Loucy (cell line): ENCODE measurements around the gene ACSL5.

ENCODE experiments used
- EZH2phosphoT487 ChIP-seq: fragments of 200-600 bp; IDR thresholded peaks from 2 replicates; pipeline ENCODE4 v1.6.1; 2018; ENCODE audit warnings: antibody characterized with exemption, mild to moderate bottlenecking, moderate library complexity, borderline replicate concordance
- TF ChIP-seq, protein P1 (sequence below): fragments of 200-600 bp; sonication (generic); conservative IDR thresholded peaks from 2 replicates; pipeline ENCODE4 v1.5.1; 2014; ENCODE audit warnings: mild to moderate bottlenecking, antibody characterized with exemption, low read length

DNA sequence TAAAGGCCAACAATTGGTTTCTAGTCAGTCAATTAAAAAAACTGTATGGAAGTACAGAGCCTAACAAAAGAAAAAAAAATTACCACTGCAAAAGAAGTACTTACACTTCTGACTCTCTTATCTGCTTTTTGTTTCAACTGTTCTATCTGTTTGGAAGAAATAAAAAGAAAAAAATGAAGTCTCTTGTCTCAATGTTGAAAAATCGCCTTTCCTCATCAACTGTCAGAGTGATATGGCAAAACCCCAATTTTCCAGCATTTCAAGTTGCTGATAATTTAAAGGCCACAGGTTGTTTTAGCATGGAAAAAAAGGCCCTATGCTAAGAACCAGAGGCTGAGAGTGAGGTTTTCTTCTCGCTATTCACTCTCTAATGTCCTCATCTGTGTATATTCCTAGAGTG lies 59.2 kb downstream of the ACSL5 start:
- TF ChIP-seq, protein P1, sequence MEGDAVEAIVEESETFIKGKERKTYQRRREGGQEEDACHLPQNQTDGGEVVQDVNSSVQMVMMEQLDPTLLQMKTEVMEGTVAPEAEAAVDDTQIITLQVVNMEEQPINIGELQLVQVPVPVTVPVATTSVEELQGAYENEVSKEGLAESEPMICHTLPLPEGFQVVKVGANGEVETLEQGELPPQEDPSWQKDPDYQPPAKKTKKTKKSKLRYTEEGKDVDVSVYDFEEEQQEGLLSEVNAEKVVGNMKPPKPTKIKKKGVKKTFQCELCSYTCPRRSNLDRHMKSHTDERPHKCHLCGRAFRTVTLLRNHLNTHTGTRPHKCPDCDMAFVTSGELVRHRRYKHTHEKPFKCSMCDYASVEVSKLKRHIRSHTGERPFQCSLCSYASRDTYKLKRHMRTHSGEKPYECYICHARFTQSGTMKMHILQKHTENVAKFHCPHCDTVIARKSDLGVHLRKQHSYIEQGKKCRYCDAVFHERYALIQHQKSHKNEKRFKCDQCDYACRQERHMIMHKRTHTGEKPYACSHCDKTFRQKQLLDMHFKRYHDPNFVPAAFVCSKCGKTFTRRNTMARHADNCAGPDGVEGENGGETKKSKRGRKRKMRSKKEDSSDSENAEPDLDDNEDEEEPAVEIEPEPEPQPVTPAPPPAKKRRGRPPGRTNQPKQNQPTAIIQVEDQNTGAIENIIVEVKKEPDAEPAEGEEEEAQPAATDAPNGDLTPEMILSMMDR, result no peak
- no peak for TF ChIP-seq EZH2phosphoT487
